ENCODE results near the gene KCNH8. TPM values are rescaled to one million over a fixed set of nuclear protein-coding genes. Genes with fewer than 3 reads are reported as not detected.

KCNH8 gene
- total RNA-seq, 2 donors from 2014 or later = 0.46 to 3.4 TPM

GRCh38 chr3:19124752-19125151, 23.6 kb upstream of the KCNH8 start:
- no peak overlapping the region for H3K4me3 ChIP-seq
- intact Hi-C loops (cut with DNase I) = no loop called here
- no peak for DNase-seq (ENCODE audit: low spot score)
- 76% methylated on average over 1 of the region's 1 CpG for WGBS
- H3K36me3 ChIP-seq = no peaks in the 10 kb centered on the region
- TF ChIP-seq CTCF (IDR thresholded peaks at IDR 0.05) = no peak
- no peak for TF ChIP-seq POLR2A (IDR thresholded peaks at IDR 0.05)
- no peak for TF ChIP-seq POLR2AphosphoS5 (IDR thresholded peaks at IDR 0.05)
- H3K9me3 ChIP-seq = no peaks in the 10 kb centered on the region
- H3K4me1 ChIP-seq (replicated peaks) = no peaks in the 10 kb centered on the region
- H3K27ac ChIP-seq = no peak overlapping the region
- H3K27me3 ChIP-seq (replicated peaks; ENCODE audit: insufficient read depth) = no peaks in the 10 kb centered on the region

DNA sequence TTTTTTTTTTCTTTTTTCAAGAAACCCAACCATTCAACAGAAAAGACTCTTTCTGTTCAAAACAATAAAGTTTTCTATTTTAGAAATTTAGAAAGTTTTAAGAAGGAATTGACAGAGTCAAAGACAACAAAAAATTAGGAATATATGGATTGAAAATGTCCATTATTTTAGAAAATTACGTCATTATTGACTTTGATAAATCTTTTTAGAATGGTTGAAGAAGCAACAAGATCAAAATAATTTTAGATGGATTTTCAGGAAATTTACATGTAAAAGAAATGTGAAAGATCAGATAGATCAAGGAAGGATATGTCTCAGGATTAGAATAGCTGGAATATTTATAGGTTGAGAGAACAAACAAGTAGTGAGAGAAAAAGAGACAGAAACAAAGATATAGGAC, 8.4 kb upstream of the KCNH8 start:
- Histone ChIP-seq H3K27ac (no peak overlapping the region), H3K27me3 (replicated peaks; ENCODE audit: insufficient read depth) (no peaks in the 10 kb centered on the region), H3K9me3 (no peaks in the 10 kb centered on the region), H3K4me3 (no peak overlapping the region), H3K36me3 (no peaks in the 10 kb centered on the region), H3K4me1 (replicated peaks) (no peaks in the 10 kb centered on the region)
- no peak for TF ChIP-seq POLR2AphosphoS5 (IDR thresholded peaks at IDR 0.05)
- no peak for TF ChIP-seq POLR2A (IDR thresholded peaks at IDR 0.05)
- intact Hi-C loops (cut with DNase I) = no loop called here
- DNase-seq (ENCODE audit: low spot score) = no peak
- 93% methylated on average over 1 of the region's 1 CpG for WGBS

GRCh38 chr3:19146685-19147650, 1.3 kb upstream of the KCNH8 start:
- DNase-seq (ENCODE audit: low spot score) = peak; percentile 76
- TF ChIP-seq POLR2A (IDR thresholded peaks at IDR 0.05) (no peak), POLR2AphosphoS5 (IDR thresholded peaks at IDR 0.05) (peak; percentile 27), CTCF (IDR thresholded peaks at IDR 0.05) (peak in 3 of 4 experiments; percentile 26 to 63 (median 45))
- H3K27me3 ChIP-seq (replicated peaks; ENCODE audit: insufficient read depth) = no peaks in the 10 kb centered on the region
- no peaks in the 10 kb centered on the region for H3K36me3 ChIP-seq
- peak overlapping the region; percentile 50 to 56 for H3K4me3 ChIP-seq
- WGBS = under 1% methylated on average over 60 of the region's 60 CpGs
- intact Hi-C loops (cut with DNase I) = no loop called here
- H3K4me1 ChIP-seq (replicated peaks) = no peaks in the 10 kb centered on the region
- H3K9me3 ChIP-seq = no peaks in the 10 kb centered on the region
- H3K27ac ChIP-seq = peak overlapping the region; percentile 76 to 81

DNA sequence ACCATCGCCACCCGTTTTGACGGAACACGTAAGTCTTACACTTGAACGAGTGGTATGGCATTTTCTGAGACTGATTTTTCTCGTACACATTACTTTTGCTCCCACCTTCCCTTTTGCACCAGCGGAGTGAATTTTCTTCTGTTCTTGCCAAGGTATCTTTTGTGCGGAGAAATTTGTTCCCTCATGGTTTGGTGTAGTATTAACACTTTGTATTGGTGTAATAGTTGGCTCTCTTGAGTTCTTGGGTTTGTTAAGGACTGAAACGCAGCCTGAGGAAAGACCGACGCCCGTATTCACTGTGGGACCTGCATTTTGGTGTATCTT, 420 bp downstream of the KCNH8 start:
- DNase-seq (ENCODE audit: low spot score) = no peak
- Histone ChIP-seq H3K27ac (peak overlapping the region; percentile 76 to 81), H3K9me3 (no peaks in the 10 kb centered on the region), H3K36me3 (no peaks in the 10 kb centered on the region), H3K4me3 (peak overlapping the region; percentile 50 to 56), H3K4me1 (replicated peaks) (no peaks in the 10 kb centered on the region), H3K27me3 (replicated peaks; ENCODE audit: insufficient read depth) (no peaks in the 10 kb centered on the region)
- 2% methylated on average over 12 of the region's 12 CpGs for WGBS
- intact Hi-C loops (cut with DNase I) = no loop called here
- no peak for TF ChIP-seq POLR2A (IDR thresholded peaks at IDR 0.05)
- no peak for TF ChIP-seq POLR2AphosphoS5 (IDR thresholded peaks at IDR 0.05)
- TF ChIP-seq CTCF (IDR thresholded peaks at IDR 0.05) = no peak

- H3K4me1 ChIP-seq (replicated peaks) = no peaks in the 10 kb centered on the region
- DNase-seq (ENCODE audit: low spot score) = no peak
- TF ChIP-seq POLR2AphosphoS5 (IDR thresholded peaks at IDR 0.05) = no peak
- no peak for TF ChIP-seq POLR2A (IDR thresholded peaks at IDR 0.05)
- TF ChIP-seq CTCF (IDR thresholded peaks at IDR 0.05) = no peak
- H3K36me3 ChIP-seq = no peaks in the 10 kb centered on the region
- H3K4me3 ChIP-seq = no peak overlapping the region
- no peaks in the 10 kb centered on the region for H3K9me3 ChIP-seq
- no peak overlapping the region for H3K27ac ChIP-seq
- intact Hi-C loops (cut with DNase I) = no loop called here
- 3% methylated on average over 6 of the region's 6 CpGs for WGBS
- no peaks in the 10 kb centered on the region for H3K27me3 ChIP-seq (replicated peaks; ENCODE audit: insufficient read depth)
Observed at GRCh38 chr3:19149368-19149767, 1.1 kb downstream of the KCNH8 start.

Data from prostate gland (tissue), 2 donors.